Measurements from ENCODE around the gene C6orf52. TPM values are rescaled to one million over a fixed set of nuclear protein-coding genes. Genes with fewer than 3 reads are reported as not detected.

Gene C6orf52
- total and polyA plus RNA-seq, 9 of the 15 experiments (the other 6 are each of a cell fraction or from before 2014, with no cell fraction given), result 6.7 to 37.0 (median 11.1) TPM

DNA sequence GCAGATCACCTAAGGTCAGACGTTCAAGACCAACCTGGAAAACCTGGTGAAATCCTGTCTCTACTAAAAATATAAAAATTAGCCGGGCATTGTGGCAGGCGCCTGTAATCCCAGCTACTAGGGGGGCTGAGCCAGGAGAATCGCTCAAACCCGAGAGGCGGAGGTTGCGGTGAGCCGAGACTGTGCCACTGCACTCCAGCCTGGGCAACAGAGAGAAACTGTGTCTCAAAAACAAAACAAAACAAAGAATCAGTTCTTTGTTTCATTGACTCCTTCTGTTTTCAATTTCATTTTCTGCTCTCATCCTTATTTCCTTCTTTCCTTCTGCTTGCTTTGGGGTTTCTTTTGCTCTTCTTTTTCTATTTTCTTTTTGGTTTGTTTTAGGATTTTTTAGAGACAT is 19.5 kb upstream of the C6orf52 start:
- ChIA-PET CTCF (ENCODE audit: low intra/inter-chr PET ratio) (no interaction called here), POLR2A (interaction anchor here (1.3 kb wide), 1 partner anchor 19 kb away, joined by 3 read pairs; the partner anchor contains the start of genes C6orf52 and PAK1IP1)
- no peak overlapping the region for H3K4me2 ChIP-seq (ENCODE audit: insufficient read depth, low read length)
- intact Hi-C loops (cut with micrococcal nuclease) (loop anchor here (5.0 kb wide), 1 partner anchor 33 kb away; the partner anchor contains the start of gene TMEM14B), in situ Hi-C loops (cut with MboI) (no loop called here)
- no peak overlapping the region for H3K9ac ChIP-seq (ENCODE audit: insufficient read depth in 1 of 2, low read depth in 2 of 2, low read length in 2 of 2)
- peaks cover 4% of the 10 kb centered on the region; the same call in 1 of the 2 replicates for H3K9me3 ChIP-seq (replicated peaks; ENCODE audit: control insufficient read depth, insufficient read depth, low read depth, low read length)
- no peaks in the 10 kb centered on the region for H3K9me1 ChIP-seq (ENCODE audit: control insufficient read depth, insufficient read depth, low read length)
- DNase-seq (ENCODE audit: extremely low read depth in 1 of 4, low spot score in 3 of 4), result no peak
- H3K27ac ChIP-seq (ENCODE audit: extremely low read depth, low read depth, low read length), result no peak overlapping the region
- H3K27me3 ChIP-seq (ENCODE audit: control insufficient read depth in 2 of 2, insufficient read depth in 2 of 2, low read length in 2 of 2), result no peaks in the 10 kb centered on the region
- no peaks in the 10 kb centered on the region for H3K79me2 ChIP-seq (ENCODE audit: control insufficient read depth, insufficient read depth, low read length)
- no TSS peak for BruUV-seq (replicated peaks)
- no peak for FAIRE-seq
- ATAC-seq, result no peak
- peaks cover 20% of the 10 kb centered on the region for H3K36me3 ChIP-seq (ENCODE audit: control insufficient read depth, insufficient read depth, low read length)
- no peaks in the 10 kb centered on the region for H3K4me1 ChIP-seq (replicated peaks in 1 of 2; ENCODE audit: control insufficient read depth in 2 of 2, insufficient read depth in 2 of 2, low read length in 2 of 2)
- no peak overlapping the region for H2AFZ ChIP-seq (ENCODE audit: low read depth, low read length)
- H4K20me1 ChIP-seq (replicated peaks; ENCODE audit: control insufficient read depth, insufficient read depth, low read length), result no peaks in the 10 kb centered on the region
- 77% methylated on average over 8 of the region's 8 CpGs for WGBS (ENCODE audit: insufficient coverage, low coverage, missing lambda C conversion rate)
- H3K4me3 ChIP-seq, result no peak overlapping the region
- no peak for TF ChIP-seq CBX3 (IDR thresholded peaks at IDR 0.05; ENCODE audit: borderline replicate concordance in 1 of 2, low read length in 2 of 2)
- TF ChIP-seq KLF13 (tag; IDR thresholded peaks at IDR 0.05; ENCODE audit: borderline replicate concordance, low read depth), result no peak
- no peak for TF ChIP-seq ZNF609 (CRISPR knock-in tag; IDR thresholded peaks at IDR 0.05; ENCODE audit: borderline replicate concordance)
- TF ChIP-seq ARID2 (IDR thresholded peaks at IDR 0.05), result no peak
- TF ChIP-seq ZNF140 (CRISPR knock-in tag; IDR thresholded peaks at IDR 0.05), result no peak
- TF ChIP-seq CLOCK (CRISPR knock-in tag; IDR thresholded peaks at IDR 0.05; ENCODE audit: borderline replicate concordance), result no peak
- TF ChIP-seq ZNF77 (CRISPR knock-in tag; IDR thresholded peaks at IDR 0.05), result no peak
- no peak for TF ChIP-seq MAFK (IDR thresholded peaks at IDR 0.05; ENCODE audit: low read length)
- TF ChIP-seq TAF9B (IDR thresholded peaks at IDR 0.05; ENCODE audit: partially characterized antibody), result no peak
